Measurements from ENCODE around the gene TMEM192. TPM values are rescaled to one million over a fixed set of nuclear protein-coding genes. Genes with fewer than 3 reads are reported as not detected.

Gene TMEM192
- total and polyA plus RNA-seq, 2 donors (not counting 3 experiments of a cell fraction or from before 2014, with no cell fraction given) = 11.4 to 13.0 TPM

GRCh38 chr4:165053645-165054044, 59.0 kb downstream of the TMEM192 start, which contains the start of gene TRIM75:
Gene TRIM75 (plus strand): TSS chr4:165053866. CDS start chr4:165059148, 5,282 bp downstream.
- no peaks in the 10 kb centered on the region for H3K36me3 ChIP-seq (ENCODE audit: control insufficient read depth in 2 of 2, extremely low read depth in 1 of 2, insufficient read depth in 2 of 2, low read length in 2 of 2)
- no peaks in the 10 kb centered on the region for H3K4me1 ChIP-seq (ENCODE audit: control insufficient read depth, extremely low read depth, insufficient read depth, low read length)
- H3K9me3 ChIP-seq (replicated peaks; ENCODE audit: control insufficient read depth, insufficient read depth, low read length) = no peaks in the 10 kb centered on the region
- H3K27me3 ChIP-seq (ENCODE audit: control insufficient read depth in 2 of 2, insufficient read depth in 2 of 2, low read length in 2 of 2) = no peaks in the 10 kb centered on the region
- DNase-seq (ENCODE audit: low read depth, low spot score) = no peak
- H3K9me1 ChIP-seq (replicated peaks; ENCODE audit: control insufficient read depth, extremely low read depth, insufficient read depth, low read length) = no peaks in the 10 kb centered on the region
- ChIA-PET CTCF (interaction anchor here (0.6 kb wide), 1 partner anchor 252 kb away, joined by 3 read pairs; no protein-coding TSS in a partner anchor), POLR2A (no interaction called here)
- TF ChIP-seq FOS (IDR thresholded peaks at IDR 0.05; ENCODE audit: borderline replicate concordance, insufficient read depth, low read length) (no peak), CTCF (IDR thresholded peaks at IDR 0.05; ENCODE audit: extremely low read depth in 1 of 2, insufficient read depth in 1 of 2, low read depth in 1 of 2, low read length in 2 of 2) (no peak), MYC (IDR thresholded peaks at IDR 0.05; ENCODE audit: low read depth, low read length) (no peak), JUN (IDR thresholded peaks at IDR 0.05; ENCODE audit: borderline replicate concordance, insufficient read depth, insufficient read length, low read depth) (no peak)
- intact Hi-C loops (cut with micrococcal nuclease) = no loop called here
- H3K9ac ChIP-seq (replicated peaks; ENCODE audit: extremely low read depth, insufficient read depth, low read length) = no peak within 1 kb of the TSS
- no peak within 1 kb of the TSS for H2AFZ ChIP-seq (ENCODE audit: low read depth, low read length)
- H3K4me3 ChIP-seq (replicated peaks in 1 of 3; ENCODE audit: insufficient read depth in 1 of 3, low read depth in 1 of 3, low read length in 3 of 3) = no peak within 1 kb of the TSS
- no TSS peak for BruUV-seq (replicated peaks)
- H3K4me2 ChIP-seq (ENCODE audit: insufficient read depth, low read length) = no peak within 1 kb of the TSS
- no peak for FAIRE-seq
- dilution Hi-C loops (cut with MboI; ENCODE audit: extremely low pct_ligation_motif_present, low sequenced_read_pairs) = no loop called here
- H3K27ac ChIP-seq (ENCODE audit: insufficient read depth, low read depth, low read length) = no peak within 1 kb of the TSS
- no peaks in the 10 kb centered on the region for H4K20me1 ChIP-seq (replicated peaks; ENCODE audit: control insufficient read depth, extremely low read depth, insufficient read depth, low read length)
- H3K79me2 ChIP-seq (ENCODE audit: control insufficient read depth, insufficient read depth, low read length) = no peaks in the 10 kb centered on the region

- no peaks in the 10 kb centered on the region for H3K79me2 ChIP-seq (ENCODE audit: control insufficient read depth, insufficient read depth, low read length)
- H3K9me1 ChIP-seq (replicated peaks; ENCODE audit: control insufficient read depth, extremely low read depth, insufficient read depth, low read length) = no peaks in the 10 kb centered on the region
- dilution Hi-C loops (cut with MboI; ENCODE audit: extremely low pct_ligation_motif_present, low sequenced_read_pairs) (no loop called here), intact Hi-C loops (cut with micrococcal nuclease) (no loop called here)
- H3K27me3 ChIP-seq (ENCODE audit: control insufficient read depth in 2 of 2, insufficient read depth in 2 of 2, low read length in 2 of 2) = no peaks in the 10 kb centered on the region
- no peaks in the 10 kb centered on the region for H3K9me3 ChIP-seq (replicated peaks; ENCODE audit: control insufficient read depth, insufficient read depth, low read length)
- H2AFZ ChIP-seq (ENCODE audit: low read depth, low read length) = no peak overlapping the region
- no peak overlapping the region for H3K4me2 ChIP-seq (ENCODE audit: insufficient read depth, low read length)
- H3K9ac ChIP-seq (replicated peaks; ENCODE audit: extremely low read depth, insufficient read depth, low read length) = no peak overlapping the region
- H3K27ac ChIP-seq (ENCODE audit: insufficient read depth, low read depth, low read length) = no peak overlapping the region
- ChIA-PET POLR2A (no interaction called here), CTCF (no interaction called here)
- no peaks in the 10 kb centered on the region for H3K36me3 ChIP-seq (ENCODE audit: control insufficient read depth in 2 of 2, extremely low read depth in 1 of 2, insufficient read depth in 2 of 2, low read length in 2 of 2)
- no peaks in the 10 kb centered on the region for H3K4me1 ChIP-seq (ENCODE audit: control insufficient read depth, extremely low read depth, insufficient read depth, low read length)
- FAIRE-seq = no peak
- H3K4me3 ChIP-seq (replicated peaks in 1 of 3; ENCODE audit: insufficient read depth in 1 of 3, low read depth in 1 of 3, low read length in 3 of 3) = no peak overlapping the region
- no peaks in the 10 kb centered on the region for H4K20me1 ChIP-seq (replicated peaks; ENCODE audit: control insufficient read depth, extremely low read depth, insufficient read depth, low read length)
- TF ChIP-seq MYC (IDR thresholded peaks at IDR 0.05; ENCODE audit: low read depth, low read length) = no peak
- TF ChIP-seq JUN (IDR thresholded peaks at IDR 0.05; ENCODE audit: borderline replicate concordance, insufficient read depth, insufficient read length, low read depth) = no peak
- TF ChIP-seq POLR2A (IDR thresholded peaks at IDR 0.05; ENCODE audit: low read depth, low read length) = no peak
- TF ChIP-seq EZH2 (IDR thresholded peaks at IDR 0.05; ENCODE audit: borderline replicate concordance, low read depth, low read length, severe bottlenecking) = no peak
- TF ChIP-seq POLR2AphosphoS5 (IDR thresholded peaks at IDR 0.05; ENCODE audit: insufficient read depth, low read depth, low read length) = no peak
- TF ChIP-seq CTCF (IDR thresholded peaks at IDR 0.05; ENCODE audit: extremely low read depth in 1 of 2, insufficient read depth in 1 of 2, low read depth in 1 of 2, low read length in 2 of 2) = no peak
- TF ChIP-seq FOS (IDR thresholded peaks at IDR 0.05; ENCODE audit: borderline replicate concordance, insufficient read depth, low read length) = no peak
- TF ChIP-seq MAX (IDR thresholded peaks at IDR 0.05; ENCODE audit: insufficient read depth, insufficient read length) = no peak
- no peak for TF ChIP-seq GATA2 (IDR thresholded peaks at IDR 0.05; ENCODE audit: insufficient read depth, insufficient read length, low read depth, low read length)
- no peak for DNase-seq (ENCODE audit: low read depth, low spot score)
- BruUV-seq (replicated peaks) = no TSS peak
These were observed 60.0 kb downstream of the TMEM192 start for GRCh38 chr4:165052627-165053026.
